Adrenal gland (tissue), 12 donors: ENCODE measurements around the gene CALM1. TPM values are rescaled to one million over a fixed set of nuclear protein-coding genes. Genes with fewer than 3 reads are reported as not detected.

ENCODE experiments used
- DNase-seq, 7 donors: peaks; one replicate each; pipeline ENCODE4 v3.0.0-alpha.2; 2019 to 2020
- H3K27ac ChIP-seq, 5 donors: fragments of 200-600 bp; sonication (generic) in 4 of 5; 1 replicate in 3 of 5; 2 replicates in 2 of 5; pipeline versions ENCODE4 v1.5.1 to v1.8.0; 2016 to 2020; ENCODE audit warnings: mild to moderate bottlenecking in 1 of 5
- H3K27me3 ChIP-seq: fragments of 200-600 bp; 2 replicates; pipeline ENCODE4 v1.8.0; 2021
- H3K36me3 ChIP-seq, 2 donors: fragments of 200-600 bp; replicated peaks in 1 of 2; 1 replicate in 1 of 2; 2 replicates in 1 of 2; pipeline versions ENCODE4 v1.5.1 to v1.8.0; 2018 to 2022
- H3K4me1 ChIP-seq, 2 donors: fragments of 200-600 bp; replicated peaks in 1 of 2; 1 replicate in 1 of 2; 2 replicates in 1 of 2; pipeline versions ENCODE4 v1.5.1 to v1.8.0; 2018 to 2021
- H3K4me3 ChIP-seq, 4 donors: fragments of 200-600 bp; sonication (generic) in 3 of 4; one replicate each; pipeline ENCODE4 v1.5.1; 2016 to 2018
- H3K9me3 ChIP-seq, 3 donors: fragments of 200-600 bp; sonication (generic) in 1 of 3; replicated peaks in 1 of 3; 1 replicate in 2 of 3; 2 replicates in 1 of 3; pipeline versions ENCODE4 v1.5.1 to v1.8.0; 2016 to 2021
- POLR2A ChIP-seq, 2 donors: fragments of 450-650 bp; IDR thresholded peaks; one replicate each; pipeline ENCODE4 v1.6.1; 2017; ENCODE audit warnings: antibody characterized with exemption in 2 of 2, mild to moderate bottlenecking in 2 of 2, moderate library complexity in 1 of 2
- WGBS, 4 donors: extraction: QIAGEN DNeasy Blood & Tissue Kit in 2 of 4; methylation state at CpG; one replicate each; pipeline versions ENCODE4 v1.1.5 to v1.1.7; 2013 to 2017; 5-methylcytosine and 5-hydroxymethylcytosine counted together
- intact Hi-C, 2 donors: fragments of 100-400 bp; cut with DNase I; formaldehyde crosslinking; loops; one replicate each; pipeline versions ENCODE4 v1.14.1 to v1.15.0; 2022 to 2023
- polyA plus RNA-seq, 3 donors: library from polyadenylated mRNA; stranded (reverse); fragments of 200-250 nt in 2 of 3; fragments of 350-450 nt in 1 of 3; fragmentation: Illumina TruSeq in 1 of 3; extraction: RNeasy Lipid Tissue Mini Kit (QIAGEN cat#74804) in 1 of 3; gene quantifications; one replicate each; pipeline ENCODE4 v1.2.3, GENCODE V29; 2013 to 2014
- total RNA-seq, 9 donors: library from RNA; depleted of rRNA in 4 of 9; stranded (reverse); fragments of >200 nt in 4 of 9; fragments of 120-200 nt in 1 of 9; fragmentation: NEBNext Ultra II Directional in 1 of 9; extraction: Animal tissue kit (Norgen Biotek cat#: 25700) in 1 of 9; gene quantifications; one replicate each; pipeline versions ENCODE4 v1.1.0 to v1.2.4, GENCODE V29; 2013 to 2023
- TF ChIP-seq, protein P1 (sequence below), 6 experiments: fragments of 450-650 bp in 4 of 6; fragments of 200-600 bp in 2 of 6; sonication (generic) in 1 of 6; IDR thresholded peaks; 1 replicate in 5 of 6; 2 replicates in 1 of 6; pipeline versions ENCODE4 v1.5.1 to v1.8.0; 2016 to 2021; ENCODE audit warnings: antibody characterized with exemption in 6 of 6, mild to moderate bottlenecking in 2 of 6, moderate library complexity in 1 of 6
- donor health status: healthy with polysubstance abuse.
- donor health status: Bipolar disorder and iron deficiency.
- donor health status: DM: yes; HTN: yes; CAD: no.
- donor health status: DM: no; HTN: no; CAD: no.
- donor health status: DM: no; HTN: no; CAD: no.
- donor health status: DM: yes; HTN: yes; CAD: no.

The CALM1 gene
- total and polyA plus RNA-seq, 12 donors = 153 to 402 (median 232) TPM

DNA sequence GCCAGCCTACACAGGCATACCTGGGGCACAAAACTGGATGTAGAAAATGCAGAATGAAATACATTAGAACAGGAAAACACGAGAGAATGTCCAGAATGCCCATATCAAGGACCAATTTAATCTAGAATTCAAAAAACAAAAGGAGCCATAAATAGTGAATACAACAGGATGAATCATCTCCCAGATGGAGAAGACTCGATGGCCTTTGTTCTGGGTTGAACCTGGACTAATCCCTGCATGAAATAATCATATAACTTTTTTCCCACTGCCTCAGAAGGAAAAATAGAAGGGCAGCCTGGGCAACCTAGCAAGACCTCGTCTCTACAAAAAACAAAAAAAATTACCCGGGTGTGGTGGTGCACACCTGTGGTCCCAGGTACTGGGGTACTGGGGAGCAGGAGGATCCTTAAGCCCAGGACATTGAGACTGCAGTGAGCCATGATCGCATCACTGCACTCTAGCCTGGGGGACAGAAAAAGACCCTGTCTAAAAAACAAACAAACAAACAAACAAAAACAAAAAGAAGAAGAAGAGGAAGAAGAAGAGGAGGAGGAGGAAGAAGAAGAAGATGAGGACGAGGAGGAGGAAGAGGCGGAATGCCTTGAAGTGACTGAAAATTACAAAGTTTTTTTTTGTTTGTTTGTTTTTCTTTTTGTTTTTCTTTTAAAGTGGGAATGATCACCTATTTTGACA, 34.8 kb upstream of the CALM1 start:
- no peaks in the 10 kb centered on the region for H3K9me3 ChIP-seq
- intact Hi-C loops = no loop called here
- no peak for TF ChIP-seq POLR2A (IDR thresholded peaks at IDR 0.05)
- TF ChIP-seq, protein P1, sequence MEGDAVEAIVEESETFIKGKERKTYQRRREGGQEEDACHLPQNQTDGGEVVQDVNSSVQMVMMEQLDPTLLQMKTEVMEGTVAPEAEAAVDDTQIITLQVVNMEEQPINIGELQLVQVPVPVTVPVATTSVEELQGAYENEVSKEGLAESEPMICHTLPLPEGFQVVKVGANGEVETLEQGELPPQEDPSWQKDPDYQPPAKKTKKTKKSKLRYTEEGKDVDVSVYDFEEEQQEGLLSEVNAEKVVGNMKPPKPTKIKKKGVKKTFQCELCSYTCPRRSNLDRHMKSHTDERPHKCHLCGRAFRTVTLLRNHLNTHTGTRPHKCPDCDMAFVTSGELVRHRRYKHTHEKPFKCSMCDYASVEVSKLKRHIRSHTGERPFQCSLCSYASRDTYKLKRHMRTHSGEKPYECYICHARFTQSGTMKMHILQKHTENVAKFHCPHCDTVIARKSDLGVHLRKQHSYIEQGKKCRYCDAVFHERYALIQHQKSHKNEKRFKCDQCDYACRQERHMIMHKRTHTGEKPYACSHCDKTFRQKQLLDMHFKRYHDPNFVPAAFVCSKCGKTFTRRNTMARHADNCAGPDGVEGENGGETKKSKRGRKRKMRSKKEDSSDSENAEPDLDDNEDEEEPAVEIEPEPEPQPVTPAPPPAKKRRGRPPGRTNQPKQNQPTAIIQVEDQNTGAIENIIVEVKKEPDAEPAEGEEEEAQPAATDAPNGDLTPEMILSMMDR (IDR thresholded peaks at IDR 0.05) = no peak
- no peak overlapping the region for H3K27ac ChIP-seq
- 75 to 81% (median 78%) methylated on average over 7 of the region's 7 CpGs for WGBS, 4 donors
- no peaks in the 10 kb centered on the region for H3K4me1 ChIP-seq
- no peak for DNase-seq
- H3K36me3 ChIP-seq = no peaks in the 10 kb centered on the region
- H3K4me3 ChIP-seq = no peak overlapping the region
- H3K27me3 ChIP-seq = no peaks in the 10 kb centered on the region

DNA sequence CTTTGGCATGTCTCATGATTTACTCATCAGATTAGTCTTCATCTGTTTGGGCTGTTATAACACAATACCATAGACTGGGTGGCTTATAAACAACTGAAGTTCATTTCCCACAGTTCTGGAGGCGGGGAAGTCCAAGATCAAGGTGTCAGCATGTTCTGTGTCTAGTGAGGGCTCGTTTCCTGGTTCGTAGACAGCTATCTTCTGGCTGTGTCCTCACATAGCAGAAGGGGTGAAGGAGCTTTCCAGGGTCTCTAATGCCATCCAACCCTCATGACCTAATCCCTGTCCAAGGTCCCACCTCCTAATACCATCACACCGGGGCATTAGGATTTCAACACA, 34.3 kb upstream of the CALM1 start:
- no peak for DNase-seq
- H3K27ac ChIP-seq = no peak overlapping the region
- no peaks in the 10 kb centered on the region for H3K4me1 ChIP-seq
- no peak overlapping the region for H3K4me3 ChIP-seq
- TF ChIP-seq, protein P1 (IDR thresholded peaks at IDR 0.05) = no peak
- TF ChIP-seq POLR2A (IDR thresholded peaks at IDR 0.05) = no peak
- intact Hi-C loops = no loop called here
- no peaks in the 10 kb centered on the region for H3K9me3 ChIP-seq
- no peaks in the 10 kb centered on the region for H3K27me3 ChIP-seq
- 89 to 96% (median 92%) methylated on average over 4 of the region's 4 CpGs for WGBS, 4 donors
- H3K36me3 ChIP-seq = no peaks in the 10 kb centered on the region

DNA sequence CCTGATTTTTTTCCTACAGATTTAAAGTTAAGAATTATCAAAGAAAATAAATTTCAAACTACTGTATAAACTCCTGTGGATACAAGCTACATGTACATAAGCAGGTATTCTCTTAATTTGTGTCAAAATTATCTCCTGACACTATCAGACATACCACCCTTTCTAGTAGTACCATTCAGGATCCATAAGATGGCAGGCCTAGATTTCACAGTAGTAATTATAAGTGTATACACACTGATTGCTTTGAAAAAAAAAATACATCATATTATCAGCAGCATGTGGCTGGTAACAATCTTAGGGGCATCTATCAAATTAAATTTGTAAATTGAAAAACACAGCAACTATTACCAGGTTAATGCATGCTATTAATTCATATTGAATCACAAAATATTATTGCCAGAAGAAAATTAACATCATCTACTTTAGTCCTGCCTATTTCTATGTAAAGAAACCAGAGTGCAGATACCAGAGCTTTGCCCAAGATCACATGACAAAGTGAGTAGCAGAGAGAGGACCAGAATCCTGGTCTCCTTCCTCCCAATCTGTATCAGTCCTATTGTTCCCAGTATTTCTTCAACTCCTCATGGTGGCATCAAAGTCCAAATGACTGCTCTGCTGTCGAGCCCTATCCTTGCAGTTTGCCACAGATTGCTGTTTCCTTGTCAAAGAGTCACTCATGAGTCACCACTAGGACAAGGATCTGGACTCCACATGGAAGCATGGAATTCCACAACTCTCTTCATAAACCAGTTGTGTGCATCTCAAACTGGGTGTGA, 27.7 kb upstream of the CALM1 start:
- H3K4me1 ChIP-seq = no peaks in the 10 kb centered on the region
- no peaks in the 10 kb centered on the region for H3K36me3 ChIP-seq
- no peak overlapping the region for H3K4me3 ChIP-seq
- no peak overlapping the region for H3K27ac ChIP-seq
- TF ChIP-seq POLR2A (IDR thresholded peaks at IDR 0.05) = no peak
- TF ChIP-seq, protein P1 (IDR thresholded peaks at IDR 0.05) = peak in 1 of 6 experiments; percentile 17
- H3K27me3 ChIP-seq = no peaks in the 10 kb centered on the region
- 33 to 43% (median 36%) methylated on average over 1 of the region's 1 CpG for WGBS, 4 donors
- intact Hi-C loops = no loop called here
- DNase-seq = no peak
- no peaks in the 10 kb centered on the region for H3K9me3 ChIP-seq

DNA sequence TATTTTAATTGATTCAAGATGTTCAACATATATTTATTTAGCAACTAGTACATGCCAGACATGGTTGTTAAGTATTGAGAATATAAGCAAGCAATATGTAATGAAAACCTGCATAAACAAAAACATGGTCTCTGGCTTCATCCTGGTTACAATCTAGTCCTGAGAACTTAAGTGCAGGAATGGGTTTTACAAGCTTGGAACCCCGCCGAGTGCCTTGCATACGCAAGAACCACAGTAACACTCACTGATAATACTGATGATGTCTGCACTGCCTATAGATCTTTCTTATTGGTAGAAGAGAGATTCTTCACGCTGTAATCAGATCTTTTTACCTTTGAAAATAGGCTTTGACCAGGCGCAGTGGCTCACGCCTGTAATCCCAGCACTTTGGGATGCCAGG, 22.9 kb upstream of the CALM1 start:
- Histone ChIP-seq H3K36me3 (no peaks in the 10 kb centered on the region), H3K27ac (no peak overlapping the region), H3K27me3 (no peaks in the 10 kb centered on the region), H3K9me3 (no peaks in the 10 kb centered on the region), H3K4me1 (no peaks in the 10 kb centered on the region), H3K4me3 (no peak overlapping the region)
- DNase-seq = no peak
- TF ChIP-seq, protein P1 (IDR thresholded peaks at IDR 0.05) = no peak
- TF ChIP-seq POLR2A (IDR thresholded peaks at IDR 0.05) = no peak
- intact Hi-C loops = no loop called here
- 88 to 95% (median 92%) methylated on average over 6 of the region's 6 CpGs for WGBS, 4 donors
